ENCODE measurements around the gene RBBP8NL. TPM values are rescaled to one million over a fixed set of nuclear protein-coding genes. Genes with fewer than 3 reads are reported as not detected.

The RBBP8NL gene
- total and polyA plus RNA-seq, 2 of the 8 experiments (the other 6 are each of a cell fraction or from before 2014, with no cell fraction given) = 0.43 to 0.48 TPM

GRCh38 chr20:62392077-62392418 lies 35.3 kb downstream of the RBBP8NL start:
- no peak overlapping the region for H2BK5ac ChIP-seq (ENCODE audit: low read depth, low read length)
- DNase-seq (ENCODE audit: low read depth in 1 of 2, low spot score in 2 of 2) = no peak
- H3K18ac ChIP-seq (ENCODE audit: extremely low read depth, low read length) = no peak overlapping the region
- H2BK12ac ChIP-seq (ENCODE audit: low read depth, low read length) = no peak overlapping the region
- H3K27ac ChIP-seq (ENCODE audit: low read depth, low read length) = no peak overlapping the region
- no peak overlapping the region for H2BK15ac ChIP-seq (ENCODE audit: low read length)
- 98% methylated on average over 10 of the region's 10 CpGs; no CpG with 5 or more reads in 1 of the 2 experiments for WGBS, 2 experiments (ENCODE audit: extremely low coverage in 1 of 2, insufficient coverage in 1 of 2, insufficient read length in 1 of 2, insufficient replicate concordance in 2 of 2, low coverage in 1 of 2, low lambda C conversion rate in 2 of 2, missing lambda C conversion rate in 1 of 2)
- peaks cover 0 to 8% (median 2%) of the 10 kb centered on the region in 4 experiments; a peak in 5 of 7 replicates for H3K4me1 ChIP-seq (replicated peaks in 1 of 4; ENCODE audit: control insufficient read depth in 3 of 4, insufficient read depth in 4 of 4, low read length in 3 of 4)
- no peaks in the 10 kb centered on the region for H3K27me3 ChIP-seq (replicated peaks in 1 of 4; ENCODE audit: control insufficient read depth in 3 of 4, extremely low read depth in 1 of 4, insufficient read depth in 3 of 4, low read length in 3 of 4)
- ChIA-PET CTCF (ENCODE audit: partially characterized antibody) (interaction anchor here (1.3 to 9.6 kb wide), 5 partner anchors 9 to 46 kb away, joined by 3 to 103 read pairs (median 4); partner anchors contain the start of gene CABLES2), POLR2A (ENCODE audit: partially characterized antibody) (interaction anchor here (2.7 to 9.0 kb wide), 5 partner anchors 10 to 84 kb away, joined by 13 to 176 read pairs (median 96); partner anchors contain the start of genes ADRM1 and LAMA5)
- H3K79me2 ChIP-seq (ENCODE audit: control insufficient read depth in 1 of 2, insufficient read depth in 2 of 2, low read length in 2 of 2) = peaks cover 4 to 19% of the 10 kb centered on the region in 2 experiments; a peak in 3 of 4 replicates
- H3K23ac ChIP-seq (ENCODE audit: insufficient read length) = no peak overlapping the region
- no peak overlapping the region for H2AFZ ChIP-seq (ENCODE audit: low read length)
- no peak overlapping the region for H4K5ac ChIP-seq (ENCODE audit: insufficient read length, low read depth, low read length)
- H2BK120ac ChIP-seq (replicated peaks; ENCODE audit: low read depth, low read length) = no peak overlapping the region
- H3K23me2 ChIP-seq (ENCODE audit: low read depth, low read length) = peaks cover 6% of the 10 kb centered on the region; the same call in 1 of the 2 replicates
- peaks cover 8 to 21% of the 10 kb centered on the region in 2 experiments for H4K20me1 ChIP-seq (replicated peaks in 1 of 2; ENCODE audit: control insufficient read depth in 1 of 2, insufficient read depth in 2 of 2, low read length in 2 of 2)
- H3K56ac ChIP-seq (replicated peaks; ENCODE audit: insufficient read length, low read depth, low read length) = no peak overlapping the region
- no peak overlapping the region for H2AK5ac ChIP-seq (ENCODE audit: low read depth, low read length)
- no peak overlapping the region for H3K4me2 ChIP-seq (ENCODE audit: insufficient read depth in 1 of 2, low read depth in 2 of 2, low read length in 2 of 2)
- no peak overlapping the region for H3K9ac ChIP-seq (replicated peaks in 1 of 4; ENCODE audit: extremely low read depth in 1 of 4, low read depth in 3 of 4, low read length in 3 of 4)
- H3K36me3 ChIP-seq (ENCODE audit: control insufficient read depth in 2 of 4, insufficient read depth in 4 of 4, low read length in 3 of 4) = peaks cover 18 to 24% (median 21%) of the 10 kb centered on the region in 4 experiments
- no peak overlapping the region for H4K91ac ChIP-seq (replicated peaks; ENCODE audit: insufficient read length, low read length)
- H3K9me3 ChIP-seq (ENCODE audit: insufficient read depth in 2 of 2, low read depth in 1 of 2, low read length in 1 of 2) = no peaks in the 10 kb centered on the region
- H3K14ac ChIP-seq (ENCODE audit: insufficient read length) = no peak overlapping the region
- H3K79me1 ChIP-seq (ENCODE audit: low read depth, low read length) = peaks cover 10% of the 10 kb centered on the region
- FAIRE-seq = no peak
- no peak overlapping the region for H3K4ac ChIP-seq (replicated peaks; ENCODE audit: insufficient read length, low read depth, low read length)
- no peak overlapping the region for H4K8ac ChIP-seq (ENCODE audit: extremely low read depth, insufficient read depth, low read length)
- no peak overlapping the region for H3K4me3 ChIP-seq (ENCODE audit: extremely low read depth in 1 of 4, insufficient read depth in 2 of 4, low read depth in 3 of 4, low read length in 4 of 4)
- H2BK20ac ChIP-seq (ENCODE audit: low read length) = no peak overlapping the region
- TF ChIP-seq, protein P1, sequence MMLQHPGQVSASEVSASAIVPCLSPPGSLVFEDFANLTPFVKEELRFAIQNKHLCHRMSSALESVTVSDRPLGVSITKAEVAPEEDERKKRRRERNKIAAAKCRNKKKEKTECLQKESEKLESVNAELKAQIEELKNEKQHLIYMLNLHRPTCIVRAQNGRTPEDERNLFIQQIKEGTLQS (IDR thresholded peaks at IDR 0.05; ENCODE audit: insufficient read depth, low read depth, low read length) = no peak
- no peak for TF ChIP-seq SRF (IDR thresholded peaks at IDR 0.05; ENCODE audit: low read depth, low read length)
- no peak for TF ChIP-seq MAX (IDR thresholded peaks at IDR 0.05)

Measured in H1 (cell line).